ENCODE data around the gene HAUS2. TPM values are rescaled to one million over a fixed set of nuclear protein-coding genes. Genes with fewer than 3 reads are reported as not detected.

HAUS2 gene
- total and polyA plus RNA-seq, 10 of the 15 experiments (the other 5 are each of a cell fraction or from before 2014, with no cell fraction given) = 28.7 to 59.3 (median 40.6) TPM

GRCh38 chr15:42511007-42511391 lies 37.6 kb upstream of the HAUS2 start:
- peaks cover 3% of the 10 kb centered on the region; the same call in 1 of the 2 replicates for H3K4me1 ChIP-seq (ENCODE audit: control insufficient read depth, insufficient read depth, low read length)
- CTCF ChIA-PET = interaction anchor here (0.9 to 1.2 kb wide), 2 partner anchors 8 to 11 kb away, joined by 3 to 5 read pairs; no protein-coding TSS in a partner anchor
- H4K20me1 ChIP-seq (ENCODE audit: control insufficient read depth, insufficient read depth) = no peaks in the 10 kb centered on the region
- RAD21 ChIA-PET (ENCODE audit: unreplicated experiment) = interaction anchor here (0.9 kb wide), 1 partner anchor 97 kb away, joined by 3 read pairs; no protein-coding TSS in a partner anchor
- H2AFZ ChIP-seq (ENCODE audit: control insufficient read depth, low read depth, low read length) = no peak overlapping the region
- H3K79me2 ChIP-seq (ENCODE audit: control insufficient read depth, insufficient read depth, low read length) = peaks cover 14% of the 10 kb centered on the region
- H3K27me3 ChIP-seq (replicated peaks in 1 of 2; ENCODE audit: control insufficient read depth in 2 of 2, insufficient read depth in 2 of 2, low read length in 1 of 2) = no peaks in the 10 kb centered on the region
- no peak for TF ChIP-seq BACH1 (IDR thresholded peaks at IDR 0.05; ENCODE audit: borderline replicate concordance)
- no peak for TF ChIP-seq FOS (IDR thresholded peaks at IDR 0.05; ENCODE audit: borderline replicate concordance, extremely low read depth, insufficient read length)
- no peak for TF ChIP-seq KDM1A (IDR thresholded peaks at IDR 0.05; ENCODE audit: borderline replicate concordance)
- no peak for TF ChIP-seq YBX1 (IDR thresholded peaks at IDR 0.05)
- no peak for TF ChIP-seq BCL11A (IDR thresholded peaks at IDR 0.05; ENCODE audit: low read depth, low read length)
- no peak for TF ChIP-seq HDAC2 (IDR thresholded peaks at IDR 0.05)
- TF ChIP-seq TCF12 (IDR thresholded peaks at IDR 0.05; ENCODE audit: low read depth, low read length) = no peak
- no peak for TF ChIP-seq SMAD5 (IDR thresholded peaks at IDR 0.05; ENCODE audit: low read depth)
- no peak for TF ChIP-seq NFIC (IDR thresholded peaks at IDR 0.05; ENCODE audit: low read depth, low read length)
- POLR2A ChIA-PET = interaction anchor here (0.6 to 1.0 kb wide), 2 partner anchors 14 to 303 kb away, joined by 3 to 5 read pairs; partner anchors contain the start of gene VPS39
- H3K36me3 ChIP-seq (ENCODE audit: control insufficient read depth in 2 of 2, insufficient read depth in 2 of 2, low read length in 1 of 2) = peaks cover 0 to 16% of the 10 kb centered on the region in 2 experiments; a peak in 2 of 4 replicates
- ATAC-seq (no peak), DNase-seq (ENCODE audit: low read depth, low spot score) (no peak), FAIRE-seq (no peak)
- 84% methylated on average over 4 of the region's 4 CpGs for WGBS (ENCODE audit: insufficient coverage, insufficient replicate concordance, low lambda C conversion rate, missing lambda C conversion rate)
- no TSS peak for BruUV-seq (replicated peaks)
- no peak overlapping the region for H3K9ac ChIP-seq (ENCODE audit: control insufficient read depth, insufficient read depth, low read length)
- H3K27ac ChIP-seq (ENCODE audit: control insufficient read depth, insufficient read depth) = no peak overlapping the region; the same call in 1 of the 2 replicates
- H3K9me3 ChIP-seq (replicated peaks; ENCODE audit: control insufficient read depth, insufficient read depth, low read length) = no peaks in the 10 kb centered on the region
- in situ Hi-C loops (cut with MboI) (no loop called here), intact Hi-C loops (cut with micrococcal nuclease; ENCODE audit: unreplicated experiment) (no loop called here)
- SMC1A ChIA-PET (ENCODE audit: uncharacterized antibody, unreplicated experiment) = interaction anchor here (0.8 to 1.6 kb wide), 4 partner anchors 11 to 42 kb away, joined by 3 to 4 read pairs (median 3); partner anchors contain the start of gene ZNF106
- H3K4me2 ChIP-seq (ENCODE audit: control insufficient read depth, insufficient read depth) = no peak overlapping the region
- no peak overlapping the region for H3K4me3 ChIP-seq

- BruUV-seq (replicated peaks) = no TSS peak
- no peak overlapping the region for H2AFZ ChIP-seq (ENCODE audit: control insufficient read depth, low read depth, low read length)
- WGBS (ENCODE audit: insufficient coverage, insufficient replicate concordance, low lambda C conversion rate, missing lambda C conversion rate) = 98% methylated on average over 2 of the region's 2 CpGs
- no peaks in the 10 kb centered on the region for H3K9me3 ChIP-seq (replicated peaks; ENCODE audit: control insufficient read depth, insufficient read depth, low read length)
- DNase-seq (ENCODE audit: low read depth, low spot score) (no peak), FAIRE-seq (no peak), ATAC-seq (no peak)
- CTCF ChIA-PET = no interaction called here
- no peaks in the 10 kb centered on the region for H4K20me1 ChIP-seq (ENCODE audit: control insufficient read depth, insufficient read depth)
- no peak overlapping the region for H3K4me2 ChIP-seq (ENCODE audit: control insufficient read depth, insufficient read depth)
- RAD21 ChIA-PET (ENCODE audit: unreplicated experiment) = no interaction called here
- no peaks in the 10 kb centered on the region for H3K27me3 ChIP-seq (replicated peaks in 1 of 2; ENCODE audit: control insufficient read depth in 2 of 2, insufficient read depth in 2 of 2, low read length in 1 of 2)
- H3K4me3 ChIP-seq = no peak overlapping the region
- H3K9ac ChIP-seq (ENCODE audit: control insufficient read depth, insufficient read depth, low read length) = no peak overlapping the region
- H3K36me3 ChIP-seq (ENCODE audit: control insufficient read depth in 2 of 2, insufficient read depth in 2 of 2, low read length in 1 of 2) = peaks cover 0 to 8% of the 10 kb centered on the region in 2 experiments; a peak in 1 of 4 replicates
- no peaks in the 10 kb centered on the region for H3K79me2 ChIP-seq (ENCODE audit: control insufficient read depth, insufficient read depth, low read length)
- no peaks in the 10 kb centered on the region for H3K4me1 ChIP-seq (ENCODE audit: control insufficient read depth, insufficient read depth, low read length)
- SMC1A ChIA-PET (ENCODE audit: uncharacterized antibody, unreplicated experiment) = no interaction called here
- no peak overlapping the region for H3K27ac ChIP-seq (ENCODE audit: control insufficient read depth, insufficient read depth)
- in situ Hi-C loops (cut with MboI) (no loop called here), intact Hi-C loops (cut with micrococcal nuclease; ENCODE audit: unreplicated experiment) (no loop called here)
- POLR2A ChIA-PET = no interaction called here
- TF ChIP-seq CEBPZ (IDR thresholded peaks at IDR 0.05; ENCODE audit: low read depth, low read length) (no peak), ZNF384 (IDR thresholded peaks at IDR 0.05; ENCODE audit: borderline replicate concordance, low read depth, low read length) (no peak), TCF7 (IDR thresholded peaks at IDR 0.05; ENCODE audit: borderline replicate concordance) (no peak), NFIC (IDR thresholded peaks at IDR 0.05; ENCODE audit: low read depth, low read length) (no peak), RELA (IDR thresholded peaks at IDR 0.05; ENCODE audit: borderline replicate concordance, partially characterized antibody) (no peak)
These were observed 25.3 kb upstream of the HAUS2 start for GRCh38 chr15:42523331-42523730.
